Measurements from ENCODE around the gene UNCX.
"Not testable (repeated sequence)": the region's sequence is repeated elsewhere in the genome, so short reads cannot be mapped to it uniquely, and the experiment has no call there.

GRCh38 chr7:1196441-1196840, 36.2 kb upstream of the UNCX start:
- not testable (repeated sequence) for TF ChIP-seq CTCF, POLR2A (IDR thresholded peaks at IDR 0.05)

All from lower leg skin (tissue), 3 donors.